HG03025 (cell line): ENCODE results near the gene KLHL41.

Source experiments
- ATAC-seq: cut with Tn5 transposase; IDR thresholded peaks from one replicate; pipeline ENCODE4 v1.9.1; 2021; ENCODE audit warnings: mild to moderate bottlenecking, moderate library complexity; ENCODE audit not compliant: unreplicated experiment, low FRiP score

The KLHL41 gene

DNA sequence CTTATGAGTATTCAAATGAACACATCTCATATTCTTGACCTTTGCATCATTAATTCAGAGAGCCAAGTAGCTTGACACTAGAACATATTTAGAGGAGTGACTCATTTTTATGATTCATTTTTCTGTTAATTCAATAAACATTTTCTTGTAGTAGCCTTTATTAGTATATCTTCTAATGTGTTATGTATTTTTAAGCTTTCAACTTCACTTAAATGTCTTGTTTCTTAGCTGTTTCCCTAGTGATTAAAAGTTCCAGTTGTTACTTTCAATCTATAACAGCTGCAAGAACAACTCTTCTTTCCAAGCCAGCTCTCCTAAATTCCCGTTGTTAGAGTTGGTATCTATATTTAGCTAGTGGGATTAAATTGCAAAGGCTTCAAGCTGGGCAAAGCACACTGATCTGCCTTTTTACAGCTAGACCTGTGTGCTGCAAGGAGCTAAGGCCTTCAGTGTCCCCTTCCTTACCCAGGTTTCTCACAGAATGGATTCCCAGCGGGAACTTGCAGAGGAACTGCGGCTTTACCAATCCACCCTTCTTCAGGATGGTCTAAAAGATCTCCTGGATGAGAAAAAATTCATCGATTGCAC is at the start of gene KLHL41:
KLHL41 (plus strand) TSS at position 405 of the 588 bp plus-strand sequence; CDS start at position 482, 77 bp downstream.
- ATAC-seq = no peak

GRCh38 chr2:169461143-169461542 is 48.4 kb upstream of the KLHL41 start:
- no peak for ATAC-seq

GRCh38 chr2:169462896-169463695 is 46.4 kb upstream of the KLHL41 start:
- ATAC-seq = no peak

DNA sequence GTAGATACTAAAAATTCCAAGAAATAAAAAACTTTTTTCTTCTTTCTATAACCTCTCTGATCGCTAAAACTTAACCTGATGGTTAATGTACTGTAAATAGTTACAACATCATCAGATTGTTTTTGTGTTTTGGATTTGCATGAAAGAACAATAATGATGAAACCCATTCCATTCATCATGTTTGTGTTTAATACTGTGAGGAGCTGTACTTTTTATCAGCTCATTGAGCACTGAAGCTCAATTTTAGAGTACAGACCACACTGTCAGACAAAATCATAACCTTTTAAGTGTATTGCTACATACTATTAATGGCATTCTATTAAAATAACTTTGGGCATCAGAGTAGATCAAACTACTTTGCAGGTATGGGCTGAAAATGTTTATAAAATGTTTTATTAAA is 45.0 kb upstream of the KLHL41 start:
- ATAC-seq = no peak

GRCh38 chr2:169464882-169465281 is 44.6 kb upstream of the KLHL41 start:
- no peak for ATAC-seq

GRCh38 chr2:169468841-169469240 is 40.7 kb upstream of the KLHL41 start:
- no peak for ATAC-seq

DNA sequence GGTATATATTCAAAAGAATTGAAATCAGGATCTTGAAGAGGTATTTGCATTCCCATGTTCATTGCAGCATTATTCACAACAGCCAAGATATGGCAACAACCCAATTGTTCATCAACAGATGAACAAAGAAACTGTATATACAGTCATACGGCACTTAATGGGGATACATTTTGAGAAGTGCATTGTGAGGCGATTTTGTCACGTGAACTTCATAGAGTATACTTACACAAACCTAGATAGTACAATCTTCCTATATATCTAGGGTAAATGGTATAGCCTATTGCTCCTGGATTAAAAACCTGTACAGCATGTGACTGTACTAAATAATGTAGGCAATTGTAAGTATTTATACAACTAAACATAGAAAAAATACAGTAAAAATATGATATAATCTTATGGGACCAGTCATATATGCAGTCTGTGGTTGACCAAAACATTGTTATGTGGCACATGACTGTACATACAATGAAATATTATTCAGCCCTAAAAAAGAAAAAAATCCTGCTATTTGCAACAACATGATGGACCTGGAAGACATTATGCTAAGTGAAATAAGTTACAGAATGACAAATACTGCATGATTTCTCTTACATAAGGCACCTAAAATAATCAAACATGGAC is 39.4 kb upstream of the KLHL41 start:
- no peak for ATAC-seq

- no peak for ATAC-seq
Measured at GRCh38 chr2:169472249-169472648, 37.3 kb upstream of the KLHL41 start.

GRCh38 chr2:169476459-169476858 is 33.0 kb upstream of the KLHL41 start:
- ATAC-seq = no peak

DNA sequence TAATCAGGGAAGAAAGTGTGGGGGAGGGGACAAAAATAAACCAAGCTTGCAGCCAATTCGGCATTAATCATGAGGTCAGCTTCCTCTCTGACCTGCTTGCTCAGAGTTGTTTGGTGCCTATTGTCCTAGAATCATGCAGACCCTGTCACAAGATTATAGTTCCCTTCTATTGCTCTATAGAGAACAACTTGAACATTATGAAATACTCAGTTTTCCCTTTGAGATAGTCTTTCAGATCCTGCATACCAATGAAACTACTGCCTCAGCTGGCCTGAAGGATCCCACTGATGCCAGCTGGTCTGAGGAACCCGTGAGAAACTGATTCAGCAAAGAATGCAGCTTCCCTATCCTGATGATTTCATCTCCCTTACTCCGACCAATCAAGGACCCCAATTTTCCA is 31.2 kb upstream of the KLHL41 start:
- ATAC-seq = no peak

GRCh38 chr2:169478745-169479256 is 30.7 kb upstream of the KLHL41 start:
- ATAC-seq = no peak

GRCh38 chr2:169479257-169480078 is 30.0 kb upstream of the KLHL41 start, which contains the start of gene BBS5:
BBS5 (plus strand) TSS chr2:169479494; CDS start chr2:169479554, 60 bp downstream.
- peak; percentile 96 for ATAC-seq

GRCh38 chr2:169480079-169480465 is 29.4 kb upstream of the KLHL41 start:
- ATAC-seq = no peak

DNA sequence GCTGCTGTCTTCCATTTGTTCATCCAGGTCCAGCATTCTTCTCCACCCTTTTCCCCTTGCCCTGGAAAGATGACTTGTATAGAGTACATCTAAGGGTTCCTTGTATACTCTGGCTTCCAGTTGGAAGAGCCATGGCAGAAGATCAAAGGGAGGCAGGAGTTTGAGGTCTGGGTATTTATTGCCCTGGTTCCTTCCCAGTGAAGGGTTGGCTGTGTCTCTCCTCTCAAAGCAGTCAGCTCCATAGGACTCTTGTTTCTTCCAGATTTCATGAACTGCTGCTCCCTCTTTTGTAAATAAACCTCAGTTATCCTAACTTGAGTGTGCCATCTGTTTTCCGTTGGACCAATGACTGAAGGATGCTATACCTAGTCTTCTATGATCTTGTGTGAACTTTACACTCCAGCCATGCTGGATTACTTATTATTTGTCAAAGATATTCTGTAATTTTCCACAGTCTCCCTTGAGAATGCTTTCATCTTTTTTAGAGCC is 23.8 kb upstream of the KLHL41 start:
- no peak for ATAC-seq

DNA sequence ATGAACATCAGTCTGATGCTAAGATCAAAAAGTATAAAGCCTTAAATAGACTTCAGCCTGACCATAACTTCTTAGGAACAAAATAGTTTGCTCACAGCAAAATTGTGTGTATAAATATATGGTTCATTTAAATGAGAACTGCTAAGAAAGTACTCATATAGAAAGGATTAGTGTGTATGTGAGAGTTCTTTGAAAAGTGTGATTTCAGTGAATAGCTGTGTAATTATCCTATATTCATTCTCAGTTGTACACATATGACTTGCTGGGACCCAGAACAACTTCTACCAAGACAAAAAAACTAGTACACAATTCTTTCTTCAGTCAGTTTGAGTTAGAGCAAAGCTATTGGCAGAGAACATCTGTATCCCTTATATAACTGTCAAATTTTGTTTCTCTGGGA is 23.0 kb upstream of the KLHL41 start:
- no peak for ATAC-seq

DNA sequence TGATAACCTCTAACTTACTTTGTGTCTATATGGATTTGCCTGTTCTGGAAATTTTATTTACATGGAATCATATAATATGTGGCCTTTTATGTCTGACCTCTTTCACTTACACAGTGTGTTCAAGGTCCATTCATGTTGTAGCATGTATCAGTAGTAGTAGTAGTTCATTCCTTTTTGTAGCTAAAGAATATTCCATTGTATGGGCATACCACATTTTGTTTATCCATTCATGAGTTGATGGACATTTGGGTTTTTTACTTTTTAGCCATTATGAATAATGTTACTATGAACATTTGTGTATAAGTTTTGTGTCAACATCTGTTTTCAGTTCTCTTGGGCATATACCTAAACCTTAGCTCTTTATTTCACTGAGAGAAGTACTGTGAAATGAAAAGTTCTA is 18.7 kb upstream of the KLHL41 start:
- ATAC-seq = no peak

- no peak for ATAC-seq
Measured at GRCh38 chr2:169491378-169491777, 18.1 kb upstream of the KLHL41 start.

DNA sequence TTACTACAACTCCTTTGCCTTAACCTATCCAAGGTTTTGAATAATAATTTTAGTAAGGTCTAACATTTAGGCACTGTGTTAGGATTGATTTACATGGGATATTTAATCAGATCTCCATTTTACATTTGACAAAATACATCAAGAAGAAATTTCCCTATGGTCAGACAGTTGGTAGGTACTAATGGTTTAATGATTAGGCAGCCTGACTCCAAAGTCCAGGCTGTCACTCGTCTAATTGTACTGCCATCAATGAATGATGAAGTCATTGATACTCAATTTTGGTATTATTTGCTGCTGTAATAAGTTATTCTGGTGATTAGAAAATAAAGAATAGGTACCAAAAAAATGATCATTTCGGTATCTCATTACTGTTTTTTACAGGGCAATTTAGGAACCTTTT is 16.1 kb upstream of the KLHL41 start:
- no peak for ATAC-seq

GRCh38 chr2:169495310-169495928 is 14.1 kb upstream of the KLHL41 start:
- ATAC-seq = no peak

- no peak for ATAC-seq
Measured at GRCh38 chr2:169504651-169505050, 4.9 kb upstream of the KLHL41 start.
